ENCODE data around the gene ZDHHC19. TPM values are rescaled to one million over a fixed set of nuclear protein-coding genes. Genes with fewer than 3 reads are reported as not detected.

The ZDHHC19 gene
- total and polyA plus RNA-seq, 2 experiments from 2014 or later: 0.77 TPM; not detected in 1

DNA sequence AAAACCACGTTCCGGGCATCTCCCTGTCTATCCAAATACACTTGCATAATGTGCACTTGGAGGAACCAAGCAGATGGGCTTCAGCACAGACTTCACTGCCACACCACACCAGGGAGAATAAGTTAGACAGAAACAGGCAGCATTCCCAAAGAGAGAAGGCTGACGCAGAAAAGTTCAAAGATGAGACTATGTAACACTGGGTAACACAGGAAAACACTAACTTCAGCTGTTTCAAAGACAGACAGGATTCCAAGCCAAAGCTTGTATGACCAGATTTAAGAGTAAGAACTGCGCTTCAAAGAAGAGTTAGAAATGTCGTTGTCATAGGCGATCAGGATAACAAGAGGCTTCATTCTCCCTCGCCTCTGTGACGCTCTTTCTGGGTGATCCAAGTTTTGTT is 25.0 kb upstream of the ZDHHC19 start:
- Histone ChIP-seq H3K9me2 (replicated peaks; ENCODE audit: insufficient read depth) (no peaks in the 10 kb centered on the region), H3K4me3 (no peak overlapping the region), H4K20me1 (ENCODE audit: insufficient read depth, poor library complexity, severe bottlenecking) (no peaks in the 10 kb centered on the region), H3K27ac (no peak overlapping the region), H3K4me1 (ENCODE audit: insufficient read depth) (no peaks in the 10 kb centered on the region), H3K9me3 (ENCODE audit: low read depth) (no peaks in the 10 kb centered on the region), H3K4me2 (no peak overlapping the region), H3K27me3 (no peaks in the 10 kb centered on the region), H3K36me3 (replicated peaks; ENCODE audit: insufficient read depth, low read depth) (no peaks in the 10 kb centered on the region), H3K79me2 (no peaks in the 10 kb centered on the region), H2AFZ (no peak overlapping the region)
- 97% methylated on average over 8 of the region's 8 CpGs for WGBS (ENCODE audit: low lambda C conversion rate, missing lambda C conversion rate)
- TF ChIP-seq, protein P1, sequence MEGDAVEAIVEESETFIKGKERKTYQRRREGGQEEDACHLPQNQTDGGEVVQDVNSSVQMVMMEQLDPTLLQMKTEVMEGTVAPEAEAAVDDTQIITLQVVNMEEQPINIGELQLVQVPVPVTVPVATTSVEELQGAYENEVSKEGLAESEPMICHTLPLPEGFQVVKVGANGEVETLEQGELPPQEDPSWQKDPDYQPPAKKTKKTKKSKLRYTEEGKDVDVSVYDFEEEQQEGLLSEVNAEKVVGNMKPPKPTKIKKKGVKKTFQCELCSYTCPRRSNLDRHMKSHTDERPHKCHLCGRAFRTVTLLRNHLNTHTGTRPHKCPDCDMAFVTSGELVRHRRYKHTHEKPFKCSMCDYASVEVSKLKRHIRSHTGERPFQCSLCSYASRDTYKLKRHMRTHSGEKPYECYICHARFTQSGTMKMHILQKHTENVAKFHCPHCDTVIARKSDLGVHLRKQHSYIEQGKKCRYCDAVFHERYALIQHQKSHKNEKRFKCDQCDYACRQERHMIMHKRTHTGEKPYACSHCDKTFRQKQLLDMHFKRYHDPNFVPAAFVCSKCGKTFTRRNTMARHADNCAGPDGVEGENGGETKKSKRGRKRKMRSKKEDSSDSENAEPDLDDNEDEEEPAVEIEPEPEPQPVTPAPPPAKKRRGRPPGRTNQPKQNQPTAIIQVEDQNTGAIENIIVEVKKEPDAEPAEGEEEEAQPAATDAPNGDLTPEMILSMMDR (IDR thresholded peaks at IDR 0.05; ENCODE audit: poor library complexity): no peak
- no peak for TF ChIP-seq EZH2phosphoT487 (IDR thresholded peaks at IDR 0.05; ENCODE audit: low read depth, severe bottlenecking, unreplicated experiment)
- no peak for TF ChIP-seq EZH2 (IDR thresholded peaks at IDR 0.05; ENCODE audit: borderline replicate concordance)
- DNase-seq (ENCODE audit: low spot score): no peak

DNA sequence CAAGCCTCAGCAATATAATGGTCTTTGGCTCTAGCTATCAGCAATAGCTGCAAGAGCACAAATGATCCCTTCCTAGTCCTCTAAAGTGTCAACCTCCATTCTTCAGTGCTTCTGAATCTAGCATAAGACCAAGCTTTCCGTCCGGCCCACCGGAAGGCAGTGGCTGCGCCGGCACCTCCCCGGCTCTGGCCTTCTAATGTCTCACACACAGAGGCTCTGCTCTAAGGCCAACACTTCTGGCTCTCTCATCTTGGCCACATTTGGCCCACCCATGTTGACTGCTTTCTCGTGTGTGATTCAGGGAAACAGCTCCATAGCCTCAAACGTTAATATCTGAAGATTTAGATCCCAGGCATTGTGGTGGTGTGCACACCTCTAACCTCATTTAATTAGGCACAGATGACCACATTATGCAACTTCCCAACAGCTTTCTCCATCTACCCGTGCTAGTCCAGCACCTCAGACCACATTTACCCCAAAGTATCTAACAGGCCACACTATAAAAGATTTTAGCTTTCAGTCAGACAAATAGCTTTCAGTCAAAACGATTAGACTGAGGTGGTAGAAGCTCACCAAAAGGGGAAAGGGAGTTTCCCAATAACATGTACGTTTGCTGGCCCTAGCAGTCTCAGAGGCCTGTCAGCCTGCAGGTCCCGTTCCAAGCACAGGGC is 24.4 kb upstream of the ZDHHC19 start:
- H4K20me1 ChIP-seq (ENCODE audit: insufficient read depth, poor library complexity, severe bottlenecking): no peaks in the 10 kb centered on the region
- 86% methylated on average over 12 of the region's 12 CpGs for WGBS (ENCODE audit: low lambda C conversion rate, missing lambda C conversion rate)
- no peak overlapping the region for H3K4me3 ChIP-seq
- no peak overlapping the region for H3K4me2 ChIP-seq
- no peak overlapping the region for H3K27ac ChIP-seq
- TF ChIP-seq, protein P1 (IDR thresholded peaks at IDR 0.05; ENCODE audit: poor library complexity): no peak
- TF ChIP-seq EZH2phosphoT487 (IDR thresholded peaks at IDR 0.05; ENCODE audit: low read depth, severe bottlenecking, unreplicated experiment) (no peak), EZH2 (IDR thresholded peaks at IDR 0.05; ENCODE audit: borderline replicate concordance) (no peak)
- no peaks in the 10 kb centered on the region for H3K4me1 ChIP-seq (ENCODE audit: insufficient read depth)
- no peaks in the 10 kb centered on the region for H3K36me3 ChIP-seq (replicated peaks; ENCODE audit: insufficient read depth, low read depth)
- H3K9me3 ChIP-seq (ENCODE audit: low read depth): no peaks in the 10 kb centered on the region
- H3K9me2 ChIP-seq (replicated peaks; ENCODE audit: insufficient read depth): no peaks in the 10 kb centered on the region
- H3K79me2 ChIP-seq: no peaks in the 10 kb centered on the region
- no peak for DNase-seq (ENCODE audit: low spot score)
- no peak overlapping the region for H2AFZ ChIP-seq
- H3K27me3 ChIP-seq: no peaks in the 10 kb centered on the region

DNA sequence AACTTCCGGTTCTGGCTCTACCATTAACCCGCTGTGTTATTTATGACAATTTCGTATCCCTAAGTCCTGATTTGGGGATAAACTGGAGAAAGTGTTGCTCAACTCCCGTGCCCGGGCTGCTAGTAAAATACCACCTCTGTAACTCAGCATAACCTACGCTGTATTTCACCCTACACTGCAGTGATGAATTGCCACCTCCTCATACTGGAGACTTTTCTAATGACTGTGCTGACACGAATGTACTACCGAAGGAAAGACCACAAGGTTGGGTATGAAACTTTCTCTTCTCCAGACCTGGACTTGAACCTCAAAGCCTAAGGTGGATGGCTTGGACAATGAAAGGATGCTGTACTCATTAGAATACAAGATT is 21.7 kb upstream of the ZDHHC19 start:
- H3K79me2 ChIP-seq: no peaks in the 10 kb centered on the region
- DNase-seq (ENCODE audit: low spot score): no peak
- H3K27me3 ChIP-seq: no peaks in the 10 kb centered on the region
- no peaks in the 10 kb centered on the region for H3K9me3 ChIP-seq (ENCODE audit: low read depth)
- no peaks in the 10 kb centered on the region for H3K9me2 ChIP-seq (replicated peaks; ENCODE audit: insufficient read depth)
- no peak overlapping the region for H2AFZ ChIP-seq
- H3K4me3 ChIP-seq: no peak overlapping the region
- H3K27ac ChIP-seq: no peak overlapping the region
- no peaks in the 10 kb centered on the region for H3K36me3 ChIP-seq (replicated peaks; ENCODE audit: insufficient read depth, low read depth)
- H4K20me1 ChIP-seq (ENCODE audit: insufficient read depth, poor library complexity, severe bottlenecking): no peaks in the 10 kb centered on the region
- TF ChIP-seq EZH2 (IDR thresholded peaks at IDR 0.05; ENCODE audit: borderline replicate concordance): no peak
- TF ChIP-seq, protein P1 (IDR thresholded peaks at IDR 0.05; ENCODE audit: poor library complexity): no peak
- no peak for TF ChIP-seq EZH2phosphoT487 (IDR thresholded peaks at IDR 0.05; ENCODE audit: low read depth, severe bottlenecking, unreplicated experiment)
- H3K4me2 ChIP-seq: no peak overlapping the region
- WGBS (ENCODE audit: low lambda C conversion rate, missing lambda C conversion rate): 90% methylated on average over 8 of the region's 8 CpGs
- no peaks in the 10 kb centered on the region for H3K4me1 ChIP-seq (ENCODE audit: insufficient read depth)
